ENCODE measurements around the gene KRT83.
"Not testable (repeated sequence)": the region's sequence is repeated elsewhere in the genome, so short reads cannot be mapped to it uniquely, and the experiment has no call there.

The KRT83 gene

DNA sequence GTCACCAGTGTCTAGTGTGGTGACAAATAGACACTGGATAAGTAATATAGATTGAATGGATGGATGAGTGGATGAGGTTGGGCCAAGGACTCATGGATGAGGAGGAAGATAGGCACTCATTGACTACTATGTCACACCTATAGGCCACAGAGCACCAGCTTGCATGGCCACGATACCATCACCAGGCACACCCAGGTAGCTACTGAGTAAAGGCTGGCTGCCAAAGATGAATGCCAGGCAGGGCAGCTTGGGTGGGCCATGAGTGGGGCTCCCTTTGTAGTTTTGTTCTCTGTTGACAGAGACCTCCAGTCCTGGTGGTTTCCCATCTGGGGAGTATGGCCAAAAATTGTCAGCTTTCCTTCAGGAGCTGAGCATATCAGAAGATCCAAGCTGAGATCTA is 11.2 kb upstream of the KRT83 start:
- DNase-seq (ENCODE audit: low read depth, low spot score): no peak

DNA sequence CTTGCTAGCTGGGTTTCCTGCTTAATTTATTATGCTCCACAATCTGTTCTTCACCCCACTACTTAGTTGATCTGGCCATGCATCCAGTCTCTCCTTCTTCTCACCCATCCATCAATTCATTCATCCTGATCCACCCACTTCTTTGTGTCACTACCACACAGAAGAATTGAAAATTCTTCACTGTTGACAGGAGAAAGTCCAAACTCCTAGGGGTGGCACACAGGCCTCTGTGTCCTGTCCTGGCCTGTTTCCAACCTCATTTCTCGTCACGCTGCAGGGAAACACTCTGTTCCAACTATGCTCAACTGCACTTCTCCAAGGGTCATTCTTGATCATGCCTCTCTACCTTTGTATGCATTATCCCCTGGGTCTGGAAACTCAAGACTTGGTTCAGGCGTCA is 10.6 kb upstream of the KRT83 start:
- no peak for DNase-seq (ENCODE audit: low read depth, low spot score)

DNA sequence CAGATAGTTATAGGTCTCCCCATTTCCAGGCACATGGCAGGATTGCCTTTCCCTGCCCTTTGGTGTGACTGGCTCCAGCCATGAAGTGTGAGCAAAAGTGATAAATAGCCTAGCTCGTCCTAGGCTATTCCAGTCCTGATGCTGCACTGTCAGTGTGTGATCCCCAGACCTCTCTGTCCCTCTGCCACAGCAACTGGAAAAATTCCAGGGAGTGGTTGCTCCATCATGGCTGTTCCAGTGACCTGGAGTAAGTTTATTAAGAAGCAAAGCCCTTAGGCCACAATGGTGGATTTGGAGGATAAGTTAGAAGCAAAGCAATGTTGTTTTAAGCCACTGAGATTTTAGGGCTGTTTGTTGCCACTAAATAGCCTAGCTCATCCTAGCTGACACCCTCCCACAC is 9.8 kb upstream of the KRT83 start:
- DNase-seq (ENCODE audit: low read depth, low spot score): no peak

DNA sequence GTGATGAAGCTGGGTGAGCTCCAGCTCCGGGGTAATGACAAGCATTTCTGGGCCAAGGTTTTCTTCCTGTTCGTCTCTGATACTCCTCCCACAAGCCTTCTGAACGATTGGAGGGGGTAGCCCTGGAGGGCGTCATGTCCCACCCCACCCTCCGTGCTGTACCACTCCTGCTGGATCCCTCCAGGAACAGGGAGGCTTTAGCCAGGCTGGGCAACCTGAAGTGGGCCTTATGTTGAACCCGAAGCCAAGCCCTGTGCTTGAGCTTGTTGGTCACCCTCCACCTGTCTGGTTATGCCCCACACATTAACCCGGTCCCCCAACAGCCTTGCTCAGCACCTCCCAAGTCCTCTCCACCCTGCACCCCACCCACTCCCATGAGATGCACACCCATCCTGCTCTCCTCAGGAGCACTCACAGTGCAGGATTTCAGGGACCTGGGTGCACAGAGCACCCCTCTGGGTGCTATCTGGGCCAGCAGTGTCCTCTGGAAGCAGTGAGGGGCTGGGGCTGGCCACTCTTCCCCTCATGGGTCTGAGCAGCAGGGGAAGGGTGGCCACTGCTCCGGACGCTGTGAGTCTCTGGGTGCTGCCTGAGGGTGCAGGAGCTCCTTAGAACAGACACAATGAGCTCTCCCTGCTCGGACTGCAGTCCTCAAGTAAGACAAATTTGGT is 6.8 kb upstream of the KRT83 start:
- no peak for DNase-seq (ENCODE audit: low read depth, low spot score)

DNA sequence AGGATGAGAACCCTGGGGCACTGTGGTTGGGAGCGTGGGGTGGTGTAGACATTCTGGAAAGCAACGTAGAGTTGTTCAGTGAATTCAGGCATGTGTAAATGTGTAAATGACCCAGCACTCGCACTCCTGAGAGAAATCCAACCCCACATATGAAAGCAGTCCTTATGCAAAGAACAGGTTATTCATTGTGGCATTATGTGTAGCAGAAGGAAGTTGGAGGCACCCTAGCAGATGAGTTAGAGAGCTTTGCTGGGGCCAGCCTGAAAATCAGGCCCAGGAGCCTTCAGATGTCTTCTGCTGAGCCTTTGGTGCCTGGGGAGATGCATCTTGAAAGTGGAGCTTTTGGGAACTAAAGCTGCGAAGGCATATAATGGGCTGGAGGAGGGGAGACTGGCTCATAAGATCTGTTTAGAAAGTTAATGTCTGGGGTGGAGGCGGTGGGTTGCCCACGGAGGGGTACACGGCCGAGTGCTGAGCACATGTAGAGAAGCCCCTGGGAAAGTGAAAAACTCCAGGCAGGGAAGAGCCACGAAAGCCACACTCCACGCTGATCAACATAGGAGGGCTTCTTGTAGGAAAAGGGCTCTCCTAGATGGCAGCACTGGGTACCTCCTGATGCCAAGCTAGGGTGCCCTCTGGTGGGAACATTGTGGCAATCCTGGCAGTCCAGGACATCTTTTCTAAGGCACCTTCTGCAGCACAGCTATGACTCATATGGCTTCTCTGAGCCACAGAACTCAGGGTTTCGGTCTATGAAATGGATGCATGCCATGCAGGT is 6.0 kb upstream of the KRT83 start:
- DNase-seq (ENCODE audit: low read depth, low spot score): peak; percentile 69

DNA sequence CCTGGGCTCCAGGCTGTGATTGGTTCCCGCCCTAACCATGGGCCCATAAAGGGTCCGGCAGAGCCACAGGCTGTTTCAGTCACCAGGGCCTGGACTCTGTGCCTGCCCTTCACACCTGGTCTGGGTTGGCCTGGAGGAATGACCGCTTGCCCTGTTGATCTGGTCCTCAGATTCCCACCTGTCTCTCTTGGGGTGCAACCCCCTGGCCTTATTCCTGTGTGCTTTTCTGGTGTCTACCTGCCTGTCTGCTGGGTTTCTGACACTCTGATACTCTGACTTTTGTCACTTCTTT is 2.9 kb upstream of the KRT83 start:
- DNase-seq (ENCODE audit: low read depth, low spot score): no peak

DNA sequence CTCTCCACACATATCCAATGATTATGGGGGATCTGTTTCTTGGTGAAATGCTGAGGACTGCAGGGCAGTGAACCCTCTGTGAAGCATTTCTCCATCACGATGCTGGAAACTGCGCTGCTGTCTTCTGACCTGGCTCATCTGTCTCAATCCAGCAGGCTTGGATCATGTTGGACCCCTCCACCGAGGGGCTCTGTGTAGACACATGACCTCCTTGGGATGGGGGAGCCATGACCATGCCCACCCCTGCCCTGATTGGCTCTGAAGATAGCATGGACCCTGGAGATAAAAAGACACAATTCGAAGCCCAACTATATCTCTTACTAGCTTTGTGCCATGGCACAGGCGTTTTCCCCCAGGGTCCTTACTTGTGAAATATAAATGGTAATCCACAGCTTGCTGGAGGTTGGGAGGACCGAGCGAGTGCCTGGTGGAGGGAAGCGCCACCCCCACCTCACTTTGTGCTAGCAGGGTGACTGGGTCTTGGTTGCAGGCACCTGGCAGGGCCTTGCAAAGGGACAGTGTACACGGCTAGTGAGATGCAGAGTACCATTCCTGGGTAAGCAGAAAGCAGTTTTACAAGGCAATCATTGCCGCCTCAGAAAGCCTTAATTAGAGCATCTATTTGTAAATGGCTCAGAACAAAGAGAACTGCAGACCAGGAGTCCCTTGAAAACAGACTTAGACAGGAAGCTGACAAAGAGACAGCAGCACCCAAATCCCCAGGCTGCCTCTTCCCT is 2.4 kb upstream of the KRT83 start:
- DNase-seq (ENCODE audit: low read depth, low spot score): no peak

DNA sequence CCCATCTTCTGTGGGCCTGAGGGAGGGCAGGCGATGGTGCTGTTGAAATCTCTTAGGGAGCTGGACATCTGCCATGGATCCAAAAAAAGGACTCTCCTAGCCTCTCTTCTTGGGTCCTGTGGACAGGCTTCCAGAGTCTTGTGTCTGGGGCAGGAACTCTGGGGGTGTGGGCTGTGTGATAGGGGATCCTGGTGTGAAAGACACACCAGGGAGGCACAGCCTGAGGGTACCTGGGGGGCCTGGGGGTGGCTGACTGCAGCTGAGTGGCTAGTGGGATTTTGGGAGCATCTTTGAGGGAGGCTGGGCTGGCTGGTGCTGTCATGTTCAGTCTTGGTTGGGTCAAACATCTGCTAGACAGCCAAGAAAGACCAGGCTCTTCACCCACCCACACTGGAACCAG is 1.8 kb upstream of the KRT83 start:
- no peak for DNase-seq (ENCODE audit: low read depth, low spot score)

DNA sequence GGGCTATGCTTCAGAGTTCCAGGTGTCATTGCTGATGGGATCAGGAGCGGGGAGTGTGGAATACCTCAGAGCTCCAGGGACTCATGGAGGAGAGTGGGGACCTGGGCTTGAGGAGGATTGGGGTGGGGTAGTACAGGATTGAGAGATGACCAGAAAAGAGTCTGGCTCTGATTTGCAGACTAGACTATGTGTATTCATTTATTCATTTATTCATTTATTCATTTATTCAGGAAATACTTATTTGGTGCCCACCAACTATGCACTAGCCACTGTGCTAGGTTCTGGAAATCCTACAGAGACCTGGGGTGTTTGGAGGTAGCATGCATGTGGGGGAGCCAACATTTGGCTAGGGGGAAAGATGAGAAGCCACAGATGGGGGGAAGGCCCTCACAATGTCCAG is 871 bp upstream of the KRT83 start:
- DNase-seq (ENCODE audit: low read depth, low spot score): no peak

DNA sequence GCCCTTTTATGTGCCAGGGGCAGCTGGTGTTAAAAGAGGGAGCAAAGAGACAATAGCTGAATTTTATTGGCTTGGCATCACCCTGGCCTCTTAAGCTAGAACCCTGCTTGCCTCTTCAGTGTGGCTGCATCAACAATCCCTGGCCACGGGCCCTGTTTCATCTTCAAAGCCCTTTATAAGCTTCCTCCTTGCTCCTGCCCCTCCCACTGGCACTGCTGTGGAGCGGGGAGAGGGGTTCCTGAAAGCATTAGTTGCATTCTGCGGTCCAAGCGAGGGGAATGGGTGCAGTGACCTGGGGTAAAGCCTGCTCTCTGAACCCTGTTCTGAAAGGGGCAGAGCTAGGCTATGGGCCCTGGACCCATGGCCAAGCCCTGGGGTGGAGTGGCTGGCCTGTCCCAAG is 220 bp upstream of the KRT83 start:
- no peak for DNase-seq (ENCODE audit: low read depth, low spot score)

DNA sequence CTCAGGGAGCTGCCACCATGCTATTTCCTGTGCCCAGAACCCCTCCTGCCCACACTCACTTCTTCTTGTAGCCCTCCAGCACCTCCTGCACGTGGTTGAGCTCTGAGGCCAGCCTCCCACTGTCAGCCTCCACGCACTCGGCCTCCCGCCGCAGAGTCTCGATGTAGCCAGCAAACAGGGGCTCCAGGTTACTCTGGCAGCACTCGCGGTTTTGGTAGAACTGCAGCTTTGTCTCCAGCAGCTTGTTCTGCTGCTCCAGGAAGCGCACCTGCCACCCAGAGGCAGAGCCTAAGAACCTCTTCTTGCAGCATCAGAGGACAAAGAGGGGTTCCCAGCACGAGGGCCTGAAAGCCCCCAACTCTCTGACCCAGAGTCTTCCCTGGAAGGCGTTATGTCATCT is 2.1 kb downstream of the KRT83 start:
- DNase-seq (ENCODE audit: low read depth, low spot score): no peak

DNA sequence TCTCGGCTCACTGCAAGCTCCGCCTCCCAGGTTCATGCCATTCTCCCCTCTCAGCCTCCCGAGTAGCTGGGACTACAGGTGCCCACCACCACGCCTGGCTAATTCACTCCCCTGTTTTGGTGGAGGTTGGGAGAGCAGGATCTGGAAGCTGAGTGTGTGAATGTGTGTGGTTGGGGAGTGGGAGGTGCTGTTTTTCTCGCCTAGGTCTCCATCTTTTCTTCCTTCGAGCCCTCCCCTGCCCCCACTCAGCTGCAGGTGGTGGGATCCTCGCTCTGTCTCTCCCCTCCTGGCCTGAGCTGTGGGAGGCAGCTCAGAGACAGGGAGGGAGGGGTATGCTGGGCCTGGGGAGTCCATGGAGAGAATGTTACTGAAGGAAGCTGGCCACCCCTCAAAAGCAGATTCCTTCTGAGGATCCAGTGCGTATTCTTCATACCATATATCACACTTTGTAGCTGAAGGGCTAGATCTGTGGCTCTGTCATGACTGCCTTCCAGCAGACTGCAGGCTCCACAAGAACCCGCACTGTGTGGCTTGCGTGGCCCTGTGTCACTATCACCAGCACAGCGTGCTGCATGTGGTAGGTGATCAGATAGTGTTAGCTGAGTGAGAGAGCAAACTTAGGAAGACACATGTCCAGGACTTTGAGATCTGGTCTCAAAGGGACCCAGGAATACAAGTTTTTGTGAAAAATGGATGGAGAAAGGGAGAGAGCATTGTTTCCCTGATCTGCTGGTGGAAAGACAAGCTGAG is 2.8 kb downstream of the KRT83 start:
- no peak for DNase-seq (ENCODE audit: low read depth, low spot score)

DNA sequence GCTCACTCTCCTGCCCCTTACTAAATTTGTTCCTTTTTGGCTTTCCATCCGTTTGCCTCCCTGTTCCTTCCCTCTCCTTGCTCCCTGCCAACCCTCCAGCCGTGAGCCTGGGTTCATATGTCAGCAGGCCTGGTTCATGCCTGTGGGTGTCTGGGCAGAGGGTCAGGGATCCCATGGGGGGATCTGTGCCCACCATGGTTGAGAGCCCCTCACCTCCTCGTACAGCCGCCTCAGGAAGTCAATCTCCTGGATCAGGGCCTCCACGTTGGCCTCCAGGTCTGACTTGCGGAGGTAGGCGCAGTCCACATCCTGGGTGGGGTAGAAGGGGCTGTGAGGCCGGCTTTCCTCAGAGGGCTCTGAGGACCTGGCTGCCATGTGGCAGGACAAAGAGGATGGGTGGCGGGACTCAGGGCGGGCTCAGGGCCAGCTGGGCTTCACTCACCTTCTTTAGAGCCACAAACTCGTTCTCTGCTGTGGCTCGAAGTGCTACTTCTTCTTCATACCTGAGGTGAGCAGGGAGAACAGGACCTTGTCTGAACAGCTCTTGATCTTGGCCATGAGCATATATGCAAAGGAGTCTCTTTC is 3.6 kb downstream of the KRT83 start:
- DNase-seq (ENCODE audit: low read depth, low spot score): no peak

DNA sequence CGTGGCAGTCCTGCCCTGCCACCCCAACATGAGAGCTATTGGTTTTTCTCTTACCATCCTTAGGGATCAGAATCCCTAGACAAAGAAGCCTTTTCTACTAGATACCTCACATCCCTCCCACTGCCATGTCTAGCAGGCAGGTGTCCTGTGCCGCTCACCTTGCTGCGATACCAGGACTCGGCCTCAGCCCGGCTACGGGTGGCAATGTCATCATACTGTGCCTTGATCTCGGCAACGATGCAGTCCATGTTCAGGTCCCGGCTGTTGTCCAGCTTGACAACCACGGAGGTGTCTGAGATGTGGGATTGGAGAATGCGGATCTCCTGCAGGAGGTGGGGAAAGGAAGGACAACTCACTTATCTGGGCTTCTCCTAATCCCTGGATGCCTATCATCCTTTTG is 4.5 kb downstream of the KRT83 start:
- DNase-seq (ENCODE audit: low read depth, low spot score): no peak

DNA sequence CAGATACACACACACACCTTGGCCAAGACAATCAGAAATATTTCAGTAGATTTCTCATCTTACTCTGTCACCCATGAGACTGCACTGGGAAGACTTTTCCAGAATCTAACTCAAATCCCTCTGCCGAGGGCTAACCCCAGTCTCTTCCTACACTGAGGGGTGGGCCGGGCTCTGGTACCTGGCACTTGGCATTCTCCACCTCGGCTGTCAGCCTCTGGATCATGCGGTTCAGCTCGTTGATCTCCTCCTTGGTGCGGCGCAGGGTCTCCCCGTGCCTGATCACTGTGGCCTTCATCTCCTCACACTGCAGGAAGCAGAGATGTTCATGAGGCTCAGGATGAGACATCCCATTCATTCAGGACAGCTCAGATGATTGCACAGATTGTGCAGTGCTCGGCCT is 4.9 kb downstream of the KRT83 start:
- no peak for DNase-seq (ENCODE audit: low read depth, low spot score)

DNA sequence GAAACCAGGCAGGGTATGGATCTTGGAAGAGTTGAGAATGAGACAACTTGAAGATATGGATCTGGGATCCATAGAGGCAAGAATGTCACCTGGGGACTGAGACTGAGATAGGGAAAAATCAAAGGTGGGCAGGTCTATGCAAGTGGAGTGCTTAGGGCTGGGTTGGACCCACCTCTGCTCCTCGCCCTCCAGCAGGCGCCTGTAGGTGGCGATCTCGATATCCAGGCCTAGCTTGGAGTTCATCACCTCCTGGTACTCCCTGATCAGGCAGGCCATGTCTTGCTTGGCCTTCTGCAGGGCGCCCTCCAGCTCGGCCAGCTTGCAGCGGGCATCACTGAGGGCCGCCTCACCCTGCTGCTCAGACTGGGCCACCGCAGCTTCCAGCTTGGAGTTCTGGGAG is 5.5 kb downstream of the KRT83 start:
- DNase-seq (ENCODE audit: low read depth, low spot score): not testable (repeated sequence)

DNA sequence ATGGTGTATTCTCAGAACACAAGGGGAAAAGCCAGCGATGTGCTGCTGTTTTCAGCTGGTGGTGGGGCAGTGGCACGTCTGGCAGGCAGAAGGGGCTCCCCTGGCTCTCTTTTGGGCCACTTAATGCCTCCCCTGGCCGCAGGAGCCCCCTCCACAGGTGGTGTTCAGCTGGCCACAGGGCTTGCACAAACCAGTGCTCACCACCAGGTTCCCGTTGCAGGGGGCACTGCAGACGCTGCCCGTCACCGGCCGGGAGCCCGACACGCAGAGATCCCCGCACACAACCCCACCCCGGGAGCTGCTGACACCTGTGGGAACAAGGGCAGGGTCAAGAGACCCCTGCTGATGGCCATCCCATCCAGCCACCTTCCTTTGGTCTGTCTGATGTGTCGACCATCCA is 6.7 kb downstream of the KRT83 start:
- DNase-seq (ENCODE audit: low read depth, low spot score): no peak

DNA sequence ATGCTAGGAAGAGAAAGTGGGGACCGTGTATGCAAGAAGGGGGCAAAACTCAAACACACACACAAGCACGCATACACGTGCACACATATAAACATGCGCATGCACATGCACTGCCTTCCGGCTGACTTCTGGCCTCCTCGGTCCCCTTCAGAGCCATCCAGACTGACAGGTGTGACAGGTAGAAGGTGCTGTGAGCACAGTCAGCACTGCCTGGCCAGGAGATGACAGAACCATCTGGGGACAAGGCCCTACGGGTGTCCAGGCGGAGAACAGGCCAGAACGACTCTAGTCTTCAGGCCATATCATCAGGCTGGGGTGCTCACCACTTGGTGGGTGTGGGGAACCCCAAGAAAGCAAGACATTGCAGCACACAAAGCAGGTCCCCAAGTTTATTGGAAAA is 7.3 kb downstream of the KRT83 start:
- no peak for DNase-seq (ENCODE audit: low read depth, low spot score)

DNA sequence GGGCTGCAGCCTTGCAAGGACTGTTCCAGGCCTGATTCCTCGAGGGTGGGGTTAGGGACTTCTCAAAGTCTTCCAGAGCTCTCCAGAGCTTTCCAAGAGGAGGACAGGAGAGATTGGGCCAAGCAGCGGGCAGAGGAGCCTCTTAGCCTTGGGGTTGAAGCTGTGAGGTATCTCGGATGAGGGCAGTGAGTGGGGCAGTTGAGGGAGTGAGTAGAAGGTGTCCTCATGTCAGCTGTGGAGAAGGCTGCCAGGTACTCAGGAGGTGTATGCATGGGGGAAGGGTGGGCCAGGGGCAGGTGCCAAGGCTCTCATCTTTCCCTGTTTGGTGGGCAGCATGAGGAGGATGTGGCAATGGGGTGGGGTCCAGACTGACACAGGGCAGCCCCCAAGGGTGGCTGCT is 7.7 kb downstream of the KRT83 start:
- no peak for DNase-seq (ENCODE audit: low read depth, low spot score)

DNA sequence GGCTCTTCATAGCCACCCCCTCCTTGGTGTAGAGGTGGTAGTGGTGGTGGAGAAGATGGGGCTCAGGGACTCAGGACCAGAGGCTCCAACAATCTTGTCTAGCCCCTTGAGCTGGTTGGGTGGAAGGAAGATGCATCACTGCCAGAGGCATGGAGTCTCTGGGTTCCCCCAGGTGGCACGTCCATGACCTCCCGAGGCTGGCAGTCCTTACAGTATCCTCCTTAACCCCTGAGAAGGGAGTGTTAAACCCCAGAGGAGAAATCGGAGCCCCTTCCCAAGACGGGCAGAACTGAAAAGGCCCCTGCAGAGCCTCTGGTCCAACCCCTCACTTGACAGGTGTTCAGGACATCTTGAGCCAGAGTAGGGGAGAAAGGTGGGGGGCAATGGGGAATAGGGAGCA is 9.1 kb downstream of the KRT83 start:
- DNase-seq (ENCODE audit: low read depth, low spot score): no peak

DNA sequence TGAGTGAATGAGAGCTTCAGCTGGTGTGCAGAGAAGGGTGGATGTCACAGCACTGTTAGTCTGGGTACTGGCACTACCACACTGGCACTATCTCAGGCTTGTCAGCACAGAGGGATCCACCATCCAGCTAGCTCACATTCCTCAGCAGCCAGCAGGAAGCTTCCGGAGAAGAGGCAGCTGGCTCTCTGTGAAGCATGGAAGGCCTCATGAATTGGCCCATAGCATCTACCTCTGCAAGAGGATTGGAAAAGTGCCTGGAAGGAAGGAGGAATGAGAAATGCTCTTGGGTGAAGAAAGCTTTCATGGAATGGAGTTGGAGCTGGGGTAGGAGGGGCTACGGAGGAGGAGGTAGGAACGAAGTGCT is 9.9 kb downstream of the KRT83 start:
- DNase-seq (ENCODE audit: low read depth, low spot score): no peak

DNA sequence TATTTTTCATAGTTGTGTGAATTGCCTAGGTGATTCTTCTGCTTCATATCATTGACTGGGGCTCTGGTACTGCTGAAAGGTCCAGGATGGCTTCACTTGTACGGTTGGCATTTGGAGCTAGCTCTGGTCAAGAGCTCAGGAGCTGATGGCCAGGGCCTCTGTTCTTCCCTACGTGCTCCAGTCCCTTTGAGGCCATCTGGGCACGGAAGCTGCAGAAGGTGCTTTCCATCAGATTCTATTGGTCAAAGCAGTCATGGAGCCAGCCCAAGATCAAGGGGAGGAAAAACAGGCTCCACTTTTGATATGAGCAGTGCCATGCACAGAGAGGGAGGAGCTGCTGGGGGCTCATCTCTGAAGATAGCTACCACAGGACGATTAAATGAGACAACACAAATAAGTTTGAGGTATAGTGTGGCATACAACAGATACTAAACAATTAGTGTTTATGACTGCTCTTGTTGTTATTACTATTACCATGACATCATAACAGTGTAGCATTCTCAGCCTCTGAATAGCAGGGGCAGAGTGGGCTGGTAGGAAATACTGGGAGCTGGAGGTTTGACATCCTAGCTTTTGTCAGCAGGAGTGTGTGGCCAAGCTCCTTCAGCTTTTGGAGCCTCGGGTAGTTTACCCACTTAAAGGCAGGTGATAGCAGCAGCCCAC is 10.4 kb downstream of the KRT83 start:
- no peak for DNase-seq (ENCODE audit: low read depth, low spot score)

All from iPS DF 19.7 (cell line).